ENCODE measurements around the gene KRTAP1-3.

DNA sequence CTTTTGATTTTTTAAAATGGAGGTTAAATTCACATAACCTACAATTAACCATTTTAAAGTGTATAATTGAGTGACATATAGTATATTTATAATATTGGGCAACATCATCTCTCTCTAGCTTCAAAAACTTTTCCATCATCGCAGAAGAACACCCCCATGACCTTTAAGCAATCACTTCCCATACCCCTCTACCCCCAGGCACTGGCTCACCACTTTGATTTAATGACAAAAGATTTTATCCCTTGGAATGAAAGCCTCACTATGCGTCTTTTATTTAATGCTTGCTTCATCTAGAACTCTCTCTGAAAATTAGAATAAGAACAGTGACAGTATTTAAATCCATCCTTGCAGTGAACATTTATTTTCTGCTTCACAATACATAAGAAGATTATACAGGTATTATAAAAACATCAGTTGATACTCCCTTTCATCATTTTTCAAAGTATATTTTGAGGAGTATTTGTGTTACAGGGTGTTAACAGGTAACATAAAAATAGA, 3.2 kb upstream of the KRTAP1-3 start:
- TF ChIP-seq, protein P1, sequence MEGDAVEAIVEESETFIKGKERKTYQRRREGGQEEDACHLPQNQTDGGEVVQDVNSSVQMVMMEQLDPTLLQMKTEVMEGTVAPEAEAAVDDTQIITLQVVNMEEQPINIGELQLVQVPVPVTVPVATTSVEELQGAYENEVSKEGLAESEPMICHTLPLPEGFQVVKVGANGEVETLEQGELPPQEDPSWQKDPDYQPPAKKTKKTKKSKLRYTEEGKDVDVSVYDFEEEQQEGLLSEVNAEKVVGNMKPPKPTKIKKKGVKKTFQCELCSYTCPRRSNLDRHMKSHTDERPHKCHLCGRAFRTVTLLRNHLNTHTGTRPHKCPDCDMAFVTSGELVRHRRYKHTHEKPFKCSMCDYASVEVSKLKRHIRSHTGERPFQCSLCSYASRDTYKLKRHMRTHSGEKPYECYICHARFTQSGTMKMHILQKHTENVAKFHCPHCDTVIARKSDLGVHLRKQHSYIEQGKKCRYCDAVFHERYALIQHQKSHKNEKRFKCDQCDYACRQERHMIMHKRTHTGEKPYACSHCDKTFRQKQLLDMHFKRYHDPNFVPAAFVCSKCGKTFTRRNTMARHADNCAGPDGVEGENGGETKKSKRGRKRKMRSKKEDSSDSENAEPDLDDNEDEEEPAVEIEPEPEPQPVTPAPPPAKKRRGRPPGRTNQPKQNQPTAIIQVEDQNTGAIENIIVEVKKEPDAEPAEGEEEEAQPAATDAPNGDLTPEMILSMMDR (IDR thresholded peaks at IDR 0.05) = no peak
- no peak for TF ChIP-seq POLR2A (IDR thresholded peaks at IDR 0.05)

All from Peyer's patch (tissue), 4 donors.